Neuron (in vitro differentiated cells): Measurements from ENCODE around the gene IKZF2.

Experiments used
- H2AFZ ChIP-seq: one replicate; pipeline ENCODE4 v1.6.1; 2013; ENCODE audit warnings: low read depth, mild to moderate bottlenecking, inconsistent platforms, low read length, moderate library complexity
- H3K27me3 ChIP-seq: one replicate; pipeline ENCODE4 v1.6.1; 2013; ENCODE audit warnings: low read length; ENCODE audit not compliant: insufficient read depth
- H3K36me3 ChIP-seq: one replicate; pipeline ENCODE4 v1.6.1; 2013; ENCODE audit warnings: low read length; ENCODE audit not compliant: insufficient read depth
- H3K4me1 ChIP-seq: one replicate; pipeline ENCODE4 v1.6.1; 2013; ENCODE audit warnings: low read length; ENCODE audit not compliant: insufficient read depth
- H3K4me3 ChIP-seq: 2 replicates; pipeline ENCODE4 v1.5.1; 2013; ENCODE audit warnings: mild to moderate bottlenecking, low read length, moderate library complexity
- H3K9me3 ChIP-seq: one replicate; pipeline ENCODE4 v1.6.1; 2013; ENCODE audit warnings: low read length

IKZF2 gene

GRCh38 chr2:213015387-213016165 lies 135.8 kb downstream of the IKZF2 start:
- Histone ChIP-seq H3K4me3 (no peak overlapping the region), H3K27me3 (no peaks in the 10 kb centered on the region), H2AFZ (no peak overlapping the region), H3K9me3 (peaks cover under 1% of the 10 kb centered on the region), H3K36me3 (peaks cover 3% of the 10 kb centered on the region), H3K4me1 (no peaks in the 10 kb centered on the region)

- Histone ChIP-seq H3K36me3 (peaks cover 7% of the 10 kb centered on the region), H3K4me3 (no peak overlapping the region)
These were observed 137.4 kb downstream of the IKZF2 start for GRCh38 chr2:213013979-213014378.

DNA sequence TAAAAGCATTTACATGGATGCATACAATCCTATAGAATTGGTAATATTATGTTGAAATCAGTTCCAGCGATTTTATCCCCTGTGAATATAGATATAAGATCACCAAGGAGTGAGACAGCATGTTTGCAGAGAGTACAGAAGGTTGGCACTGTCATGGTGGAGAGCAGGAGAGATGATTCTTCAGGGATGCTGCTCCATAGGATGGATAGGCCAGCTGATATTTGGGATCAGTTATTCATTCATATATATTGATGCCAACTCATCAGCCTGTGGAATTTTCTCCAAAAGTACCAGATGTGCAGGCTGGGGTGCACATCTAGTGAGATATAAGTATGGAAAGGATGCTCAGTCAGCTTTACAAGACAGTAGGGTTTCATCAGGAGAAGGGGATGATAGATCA lies 139.9 kb downstream of the IKZF2 start:
- H3K36me3 ChIP-seq, result peaks cover 7% of the 10 kb centered on the region
- no peak overlapping the region for H3K4me3 ChIP-seq
- peaks cover 3% of the 10 kb centered on the region for H3K9me3 ChIP-seq
- H2AFZ ChIP-seq, result no peak overlapping the region
- peaks cover 13% of the 10 kb centered on the region for H3K4me1 ChIP-seq
- H3K27me3 ChIP-seq, result no peaks in the 10 kb centered on the region

More at GRCh38 chr2:213013979-213014378, 137.4 kb downstream of the IKZF2 start:
- no peaks in the 10 kb centered on the region for H3K4me1 ChIP-seq
- no peaks in the 10 kb centered on the region for H3K27me3 ChIP-seq
- H2AFZ ChIP-seq, result no peak overlapping the region
- H3K9me3 ChIP-seq, result peaks cover 3% of the 10 kb centered on the region

GRCh38 chr2:213010106-213010779 lies 141.2 kb downstream of the IKZF2 start:
- Histone ChIP-seq H3K4me1 (peaks cover 21% of the 10 kb centered on the region), H3K9me3 (peaks cover 3% of the 10 kb centered on the region), H3K27me3 (no peaks in the 10 kb centered on the region), H3K36me3 (peaks cover 7% of the 10 kb centered on the region), H3K4me3 (no peak overlapping the region), H2AFZ (no peak overlapping the region)

- Histone ChIP-seq H3K27me3 (no peaks in the 10 kb centered on the region), H2AFZ (no peak overlapping the region), H3K4me1 (peaks cover 21% of the 10 kb centered on the region), H3K36me3 (peaks cover 4% of the 10 kb centered on the region), H3K9me3 (peaks cover 3% of the 10 kb centered on the region), H3K4me3 (no peak overlapping the region)
These were observed 144.0 kb downstream of the IKZF2 start for GRCh38 chr2:213007290-213007838.

DNA sequence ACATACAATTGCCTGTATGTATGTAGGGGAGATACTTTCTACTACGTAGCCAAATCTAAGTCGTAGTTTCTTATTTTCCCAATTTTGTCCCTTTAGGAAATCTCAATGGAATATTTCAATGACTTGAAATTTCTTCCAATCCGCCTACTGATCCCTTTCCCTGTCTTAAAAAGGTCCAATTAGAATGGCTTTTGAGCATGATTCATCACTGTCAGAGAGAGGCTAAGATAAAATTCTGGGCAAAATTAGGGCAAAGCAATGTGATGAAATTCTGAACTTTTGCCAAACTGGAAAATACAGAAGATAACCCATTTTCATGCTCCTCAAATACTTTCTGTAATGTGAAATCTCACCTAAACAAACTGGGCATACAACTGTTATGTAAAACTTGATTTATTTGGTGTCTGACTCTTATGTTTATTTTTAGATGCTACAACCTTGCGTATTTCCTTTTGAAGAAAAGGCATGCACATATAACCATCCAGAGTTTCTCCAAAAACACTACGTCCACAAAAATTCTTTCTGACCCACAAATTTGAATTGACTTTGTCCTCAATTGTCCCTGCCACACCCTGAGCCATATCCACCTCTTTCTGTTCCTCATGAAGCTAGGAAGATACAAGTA lies 147.1 kb downstream of the IKZF2 start:
- Histone ChIP-seq H3K36me3 (no peaks in the 10 kb centered on the region), H3K4me1 (peaks cover 21% of the 10 kb centered on the region), H2AFZ (no peak overlapping the region), H3K4me3 (no peak overlapping the region), H3K27me3 (no peaks in the 10 kb centered on the region), H3K9me3 (no peaks in the 10 kb centered on the region)

- no peaks in the 10 kb centered on the region for H3K27me3 ChIP-seq
- H3K4me1 ChIP-seq, result peaks cover 16% of the 10 kb centered on the region
- no peak overlapping the region for H3K4me3 ChIP-seq
- no peaks in the 10 kb centered on the region for H3K9me3 ChIP-seq
- no peaks in the 10 kb centered on the region for H3K36me3 ChIP-seq
- no peak overlapping the region for H2AFZ ChIP-seq
These were observed 149.0 kb downstream of the IKZF2 start for GRCh38 chr2:213002383-213002782.

DNA sequence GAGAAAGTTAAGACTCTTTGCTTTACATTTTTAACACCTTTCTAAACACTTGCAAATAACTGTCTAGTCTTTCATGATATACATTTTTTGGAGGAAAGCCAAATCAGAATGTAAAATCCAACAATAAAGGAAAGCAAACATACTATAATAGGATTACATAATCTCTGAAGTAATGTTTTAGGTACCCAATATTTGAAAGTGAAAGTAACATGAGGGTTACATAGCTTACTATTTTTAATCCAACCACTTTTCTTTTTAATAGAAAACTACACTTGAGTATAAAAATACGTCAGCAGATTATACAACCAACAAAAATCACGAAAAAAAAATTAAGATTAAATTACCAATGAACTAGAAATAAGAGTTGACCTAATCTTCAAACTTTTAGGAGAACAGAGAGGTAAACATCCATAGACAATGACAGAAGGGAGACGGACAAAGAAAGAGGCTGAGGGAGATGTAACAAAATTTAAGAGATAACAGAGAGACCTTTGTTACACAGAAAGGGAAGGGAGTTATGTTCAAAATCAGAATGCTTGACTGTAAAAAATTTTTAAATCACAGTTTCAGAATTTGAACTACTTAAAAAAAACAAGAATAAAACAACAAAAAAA lies 150.0 kb downstream of the IKZF2 start:
- Histone ChIP-seq H2AFZ (no peak overlapping the region), H3K9me3 (no peaks in the 10 kb centered on the region), H3K4me3 (no peak overlapping the region), H3K36me3 (no peaks in the 10 kb centered on the region), H3K4me1 (peaks cover 7% of the 10 kb centered on the region), H3K27me3 (no peaks in the 10 kb centered on the region)

- Histone ChIP-seq H3K9me3 (no peaks in the 10 kb centered on the region), H3K4me1 (peaks cover 3% of the 10 kb centered on the region), H3K4me3 (no peak overlapping the region), H2AFZ (no peak overlapping the region), H3K36me3 (no peaks in the 10 kb centered on the region), H3K27me3 (no peaks in the 10 kb centered on the region)
These were observed 152.6 kb downstream of the IKZF2 start for GRCh38 chr2:212998626-212999359.

- no peak overlapping the region for H2AFZ ChIP-seq
- H3K4me3 ChIP-seq, result no peak overlapping the region
- no peaks in the 10 kb centered on the region for H3K36me3 ChIP-seq
These were observed 153.8 kb downstream of the IKZF2 start for GRCh38 chr2:212997526-212998020.

GRCh38 chr2:212995920-212996319 lies 155.5 kb downstream of the IKZF2 start:
- H3K4me1 ChIP-seq, result peaks cover 3% of the 10 kb centered on the region
- H3K9me3 ChIP-seq, result no peaks in the 10 kb centered on the region
- H3K4me3 ChIP-seq, result no peak overlapping the region
- no peaks in the 10 kb centered on the region for H3K36me3 ChIP-seq
- no peak overlapping the region for H2AFZ ChIP-seq
- no peaks in the 10 kb centered on the region for H3K27me3 ChIP-seq

More at GRCh38 chr2:212997526-212998020, 153.8 kb downstream of the IKZF2 start:
- H3K9me3 ChIP-seq, result no peaks in the 10 kb centered on the region
- peaks cover 3% of the 10 kb centered on the region for H3K4me1 ChIP-seq
- H3K27me3 ChIP-seq, result no peaks in the 10 kb centered on the region

- H3K27me3 ChIP-seq, result no peaks in the 10 kb centered on the region
- H2AFZ ChIP-seq, result no peak overlapping the region
- peaks cover 3% of the 10 kb centered on the region for H3K4me1 ChIP-seq
- H3K9me3 ChIP-seq, result no peaks in the 10 kb centered on the region
- H3K36me3 ChIP-seq, result no peaks in the 10 kb centered on the region
- H3K4me3 ChIP-seq, result no peak overlapping the region
These were observed 156.4 kb downstream of the IKZF2 start for GRCh38 chr2:212994976-212995375.
